Germinal center (tissue), 1 donor: ENCODE data around the gene IQCM.
"Not testable (repeated sequence)": the region's sequence is repeated elsewhere in the genome, so short reads cannot be mapped to it uniquely, and the experiment has no call there.

Experiments
- DNase-seq: peaks from one replicate; pipeline ENCODE4 v3.0.0; 2012; ENCODE audit warnings: mixed read lengths, low spot score

The IQCM gene

DNA sequence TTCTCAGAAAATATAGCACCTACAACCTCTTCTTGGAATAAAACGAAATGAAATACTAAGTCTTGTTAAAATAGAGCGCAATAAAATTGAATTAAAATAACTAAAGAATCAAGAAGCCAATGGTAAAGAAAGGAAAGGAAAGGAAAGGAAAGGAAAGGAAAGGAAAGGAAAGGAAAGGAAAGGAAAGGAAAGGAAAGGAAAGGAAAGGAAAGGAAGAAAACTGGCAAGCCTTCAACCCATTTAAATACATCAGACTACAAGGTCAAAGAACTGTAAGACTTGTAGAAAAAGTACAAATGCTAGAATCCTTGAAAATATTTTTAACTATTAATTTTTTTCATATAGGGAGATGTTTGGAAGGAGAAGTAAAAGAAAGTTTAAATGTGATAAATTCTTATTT lies 372.1 kb downstream of the IQCM start:
- no peak for DNase-seq

DNA sequence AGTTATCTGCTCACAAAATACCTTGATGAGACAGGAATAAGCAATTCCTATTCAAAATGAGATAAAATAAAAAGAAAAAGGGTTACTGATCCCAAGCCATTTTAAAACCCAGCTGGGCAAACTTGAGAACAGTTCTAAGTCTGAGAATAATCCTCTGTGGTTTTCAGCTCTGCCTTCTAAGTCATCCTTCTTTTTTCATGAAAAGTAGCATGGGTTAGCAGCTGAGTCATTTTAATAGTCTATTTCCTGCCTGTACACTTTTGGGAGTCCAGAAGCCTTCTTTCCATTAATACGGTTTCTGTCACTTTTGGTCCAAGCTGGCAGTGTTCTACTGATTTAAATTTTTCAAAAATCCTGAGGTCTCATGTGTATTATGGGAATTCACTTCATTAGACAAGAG lies 374.3 kb downstream of the IQCM start:
- no peak for DNase-seq

DNA sequence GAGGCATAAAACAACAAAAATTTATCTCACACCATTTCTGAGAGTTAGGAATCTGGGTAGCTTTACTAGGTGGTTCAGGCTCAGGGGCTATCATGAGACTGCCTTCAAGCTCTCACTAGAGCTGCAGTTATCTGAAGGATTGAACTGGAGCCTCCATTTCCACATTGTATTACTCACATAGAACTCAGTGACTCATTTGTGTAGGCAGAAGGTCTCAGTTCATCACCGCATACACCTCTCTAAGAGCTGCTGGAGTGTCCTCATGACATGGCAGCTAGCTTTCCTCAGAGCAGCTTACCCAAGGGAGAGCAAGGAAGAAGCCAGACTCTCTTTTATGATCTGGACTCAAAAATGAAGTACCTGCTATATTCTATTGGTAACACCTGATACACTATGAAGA lies 389.2 kb downstream of the IQCM start:
- DNase-seq, result no peak

DNA sequence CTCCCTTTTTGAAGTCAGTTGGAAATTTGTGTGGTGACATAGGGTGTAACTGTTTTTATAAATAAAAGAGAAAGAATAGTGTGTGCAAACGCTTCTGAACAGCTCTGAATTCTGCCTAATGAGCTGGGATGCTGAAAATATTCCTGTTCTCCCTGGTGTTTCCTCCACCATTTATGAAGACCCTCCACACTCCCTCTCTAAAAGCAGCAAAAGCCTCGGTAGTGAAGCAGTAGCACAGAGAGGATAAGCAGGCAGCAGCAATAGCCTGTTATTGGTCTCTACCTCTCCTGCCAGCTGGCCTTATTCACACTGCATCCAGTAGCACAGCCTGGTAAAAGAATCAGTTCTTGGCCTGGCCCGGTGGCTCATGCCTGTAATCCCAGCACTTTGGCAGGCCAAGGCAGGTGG lies 406.1 kb downstream of the IQCM start:
- no peak for DNase-seq

DNA sequence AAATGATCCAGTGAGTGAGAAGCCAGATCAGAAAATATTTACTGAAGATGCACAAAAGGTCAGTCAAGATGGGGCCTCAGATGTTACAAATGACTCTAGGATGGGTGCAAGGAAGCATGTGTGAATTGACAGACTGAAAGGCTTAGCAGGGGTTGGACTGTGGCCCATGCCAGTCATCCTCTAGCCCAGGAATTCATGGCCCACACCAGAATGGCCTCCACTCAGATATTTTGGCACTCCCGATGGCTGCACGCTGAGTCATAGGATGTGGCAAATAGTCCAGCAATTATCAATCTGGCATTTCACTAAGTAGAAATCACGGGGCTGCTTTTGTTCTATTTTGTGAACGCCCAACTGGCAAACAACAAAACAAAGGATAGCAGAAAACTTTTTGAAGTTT lies 406.5 kb downstream of the IQCM start:
- DNase-seq, result no peak

DNA sequence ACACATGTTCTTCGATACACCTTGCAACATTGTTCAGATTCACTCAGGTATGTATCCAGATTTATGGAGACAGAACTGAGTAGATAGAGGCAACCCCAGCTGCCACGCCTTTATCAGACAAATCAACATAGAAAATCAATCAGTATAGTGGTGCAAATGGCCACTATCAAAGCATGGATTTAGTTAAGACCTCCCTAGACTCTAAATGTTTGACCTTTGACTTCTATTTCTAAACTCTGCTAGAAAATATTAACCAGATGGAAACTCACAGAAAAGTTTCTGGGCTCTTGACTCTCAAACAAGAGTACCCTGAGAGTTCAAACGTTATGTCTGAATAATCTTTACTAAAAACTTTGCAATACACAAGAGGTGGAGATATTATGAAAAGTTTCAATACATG lies 411.5 kb downstream of the IQCM start:
- DNase-seq, result no peak

DNA sequence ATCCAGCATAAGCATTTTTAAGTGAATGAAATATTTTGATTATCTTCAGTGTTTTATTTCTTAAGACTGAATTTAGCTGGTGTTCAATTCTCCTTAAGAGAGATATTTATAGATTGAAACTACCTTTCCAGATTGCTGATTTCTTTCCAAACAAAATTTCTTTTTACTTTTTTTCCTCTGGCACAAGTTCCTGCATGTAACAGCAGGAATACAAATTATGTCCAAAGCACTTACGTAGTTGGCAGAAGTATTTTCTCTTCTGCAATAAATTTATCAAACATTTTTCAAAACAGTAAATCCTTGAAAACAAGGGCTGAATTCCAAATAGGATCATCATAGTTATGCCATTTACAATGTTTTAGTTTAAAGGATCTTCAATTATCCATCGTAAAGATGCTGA lies 412.6 kb downstream of the IQCM start:
- DNase-seq, result no peak

DNA sequence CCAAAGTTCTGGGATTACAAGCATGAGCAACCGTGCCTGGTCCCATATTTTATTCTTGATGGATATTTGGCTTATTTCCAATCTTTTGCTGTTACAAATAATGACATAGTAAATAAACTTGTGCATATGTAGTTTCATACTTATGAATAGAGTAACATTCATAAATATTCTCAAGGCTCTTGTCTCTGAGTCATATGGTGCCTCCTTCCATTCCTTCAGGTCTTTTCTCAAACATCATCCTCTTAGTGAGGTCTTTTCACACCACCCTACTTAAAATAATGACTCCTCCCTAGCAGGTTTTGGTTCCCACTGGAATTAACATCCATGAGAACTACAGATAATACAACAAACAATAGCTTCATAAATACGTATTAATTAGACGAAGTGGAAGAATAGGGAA lies 416.6 kb downstream of the IQCM start:
- no peak for DNase-seq

DNA sequence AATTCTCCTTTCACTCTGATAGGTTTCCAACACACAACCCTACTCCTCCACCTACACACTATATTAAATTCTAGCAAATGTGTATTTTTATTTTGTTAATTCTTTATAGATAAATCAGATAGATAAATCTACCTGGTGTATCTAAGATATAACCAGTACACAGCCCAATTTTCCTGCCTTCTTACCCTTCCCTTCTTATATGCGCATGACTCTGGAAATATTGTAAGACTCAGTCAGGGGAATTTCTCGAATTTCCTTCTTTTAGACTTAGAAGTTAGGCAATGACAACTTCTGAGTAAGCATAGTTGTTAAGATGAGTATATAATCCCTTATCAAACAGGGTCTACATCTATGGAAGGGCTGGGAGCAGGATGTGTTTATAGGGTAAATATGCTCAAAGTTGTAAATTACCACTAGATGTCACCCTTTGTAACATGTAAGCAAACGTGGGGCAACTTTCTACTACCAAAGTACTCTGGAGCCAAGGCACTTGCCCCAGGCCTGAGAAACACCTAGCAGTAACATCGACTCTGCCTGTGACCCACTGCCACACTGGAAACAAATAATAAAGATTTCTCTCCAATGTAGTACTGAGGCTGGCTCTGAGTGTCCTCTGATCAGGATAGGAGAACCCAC lies 444.7 kb downstream of the IQCM start:
- DNase-seq, result peak; percentile 2

DNA sequence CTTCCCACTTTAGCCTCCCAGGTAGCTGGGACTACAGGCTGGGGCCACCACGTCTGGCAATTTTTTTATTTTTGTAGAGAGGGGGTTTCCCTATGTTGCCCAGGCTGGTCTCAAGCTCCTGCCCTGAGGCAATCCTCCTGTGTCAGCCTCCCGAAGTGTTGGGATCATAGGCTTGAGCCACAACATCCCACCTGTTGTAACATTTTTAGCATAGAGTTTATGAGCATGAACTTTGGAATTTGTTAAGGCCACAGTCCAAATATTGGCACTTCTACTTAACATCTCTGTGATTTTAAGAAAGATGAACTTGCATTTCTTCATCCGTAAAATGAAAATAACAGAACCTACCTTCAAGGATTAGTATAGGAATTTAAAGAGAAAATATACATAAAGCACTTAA lies 445.6 kb downstream of the IQCM start:
- DNase-seq, result no peak

DNA sequence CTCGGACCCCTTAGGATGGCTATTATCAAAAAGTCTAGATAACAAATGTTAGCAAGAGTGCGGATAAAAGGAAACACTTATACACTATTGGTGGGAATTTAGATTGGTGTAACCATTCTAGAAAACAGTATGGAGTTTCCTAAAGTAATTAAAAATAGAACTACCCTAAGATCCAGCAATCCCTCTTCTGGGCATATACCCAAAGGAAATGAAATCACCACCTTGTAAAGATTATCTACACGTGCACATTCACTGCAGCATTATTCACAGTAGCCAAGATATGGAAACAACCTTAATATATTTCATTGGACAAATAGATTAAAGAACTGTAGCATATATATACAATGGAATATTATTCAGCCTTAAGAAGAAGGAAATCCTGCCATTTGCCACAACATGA lies 462.4 kb downstream of the IQCM start:
- DNase-seq, result no peak

DNA sequence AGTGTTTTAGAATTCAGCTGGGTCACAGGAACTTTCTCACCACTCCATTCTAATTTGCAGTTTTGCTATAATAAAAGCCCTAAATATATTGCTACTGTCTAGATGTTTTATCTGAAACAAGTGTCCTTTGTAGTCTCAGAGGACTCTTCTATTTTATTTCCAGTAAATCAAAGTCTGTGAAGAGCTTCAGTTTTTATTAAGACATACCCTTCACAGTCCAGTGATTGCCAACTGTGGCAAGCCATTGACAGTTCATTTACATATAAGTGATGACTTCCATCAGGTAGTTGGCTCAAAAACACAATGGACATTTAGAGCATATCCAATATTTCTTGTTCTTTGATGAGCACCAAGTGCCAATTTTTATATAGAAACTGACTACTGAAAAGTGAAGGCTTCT lies 466.1 kb downstream of the IQCM start:
- no peak for DNase-seq

DNA sequence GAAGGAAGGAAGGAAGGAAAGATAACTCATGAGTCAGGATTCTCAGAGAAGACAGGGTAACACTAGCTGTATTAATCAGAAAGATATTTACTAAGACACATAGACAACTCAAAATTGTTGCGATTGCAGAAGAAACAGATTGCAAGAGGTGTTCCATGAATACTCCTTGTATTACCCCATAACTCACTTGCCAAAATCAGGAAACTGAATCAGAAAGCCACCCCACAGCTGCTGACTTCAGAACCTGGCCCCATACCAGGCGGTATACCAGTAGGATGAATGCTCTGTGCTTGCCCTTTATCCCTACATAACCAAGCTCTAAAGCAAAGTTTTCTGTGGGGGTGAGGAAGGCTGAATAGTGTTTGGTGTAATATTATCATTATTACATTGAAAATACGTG lies 468.5 kb downstream of the IQCM start:
- DNase-seq, result no peak

DNA sequence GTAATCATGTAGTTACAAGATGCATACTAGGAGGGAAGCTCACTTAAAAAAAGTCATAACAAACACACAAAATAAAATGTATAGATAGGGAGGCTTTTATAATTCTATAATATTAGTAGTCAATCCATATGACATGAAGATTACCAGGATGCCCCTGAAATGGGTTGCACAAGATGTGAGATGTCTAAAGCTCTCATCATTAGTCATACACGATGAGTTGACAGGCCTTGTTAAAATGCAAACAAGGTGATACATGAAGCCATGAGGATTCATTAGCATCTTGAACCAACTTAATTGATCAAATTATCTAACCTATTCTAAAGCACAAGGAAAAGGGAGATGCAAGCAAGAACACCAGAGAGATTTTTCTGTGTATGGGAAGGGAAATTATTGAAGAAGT lies 470.2 kb downstream of the IQCM start:
- DNase-seq, result no peak

DNA sequence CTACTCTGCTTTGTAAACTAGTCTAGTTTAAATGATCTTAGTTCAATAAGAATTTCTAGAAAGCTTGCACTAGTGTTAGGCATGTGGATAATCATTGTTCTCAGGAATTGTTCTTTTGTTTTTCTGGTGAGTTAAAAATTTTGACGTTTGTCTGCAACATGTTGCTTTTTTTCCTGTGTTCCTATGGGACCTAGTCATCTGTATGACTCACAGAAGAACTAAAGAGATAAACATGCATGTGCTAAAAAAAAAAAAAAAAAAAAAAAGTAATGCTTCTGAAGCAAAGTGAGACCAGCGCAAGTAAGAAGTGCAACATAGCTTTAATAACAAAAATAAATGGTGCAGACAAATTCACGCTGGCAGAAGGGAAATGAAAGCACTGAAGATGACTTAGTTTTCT lies 471.2 kb downstream of the IQCM start:
- DNase-seq, result no peak

DNA sequence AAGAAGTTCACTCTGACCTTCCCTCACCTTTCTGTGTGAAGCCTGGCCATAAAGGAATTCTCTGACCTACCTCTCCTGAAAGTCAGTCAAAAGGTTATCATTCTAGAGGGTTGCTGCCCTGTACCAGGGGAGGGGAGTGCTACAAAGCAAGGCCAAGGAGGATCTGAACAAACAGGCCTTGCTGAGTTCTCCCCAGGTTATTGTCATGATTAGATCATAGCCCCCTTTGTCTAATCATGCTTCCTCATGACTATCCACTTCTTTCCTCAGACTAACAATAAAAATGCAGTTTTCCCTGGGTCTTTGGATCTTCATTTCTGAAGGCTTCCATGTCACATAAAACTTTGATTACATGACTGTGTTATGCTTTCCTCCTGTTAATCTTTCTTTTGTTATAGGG lies 472.0 kb downstream of the IQCM start:
- DNase-seq, result no peak

DNA sequence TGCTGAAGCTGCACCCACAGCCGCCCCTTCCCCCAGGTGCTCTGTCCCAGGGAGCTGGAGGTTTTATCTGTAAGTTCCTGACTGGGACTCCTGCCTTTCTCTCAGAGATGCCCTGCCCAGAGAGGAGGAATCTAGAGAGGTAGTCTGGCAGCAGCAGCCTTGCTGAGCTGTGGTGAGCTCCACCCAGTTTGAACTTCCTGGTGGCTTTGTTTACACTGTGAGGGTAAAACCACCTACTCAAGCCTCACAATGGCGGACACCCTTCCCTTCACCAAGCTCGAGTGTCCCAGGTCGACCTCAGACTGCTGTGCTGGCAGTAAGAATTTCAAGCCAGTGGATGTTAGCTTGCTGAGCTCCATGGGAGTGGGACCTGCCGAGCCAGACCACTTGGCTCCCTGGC lies 474.5 kb downstream of the IQCM start:
- DNase-seq, result not testable (repeated sequence)

DNA sequence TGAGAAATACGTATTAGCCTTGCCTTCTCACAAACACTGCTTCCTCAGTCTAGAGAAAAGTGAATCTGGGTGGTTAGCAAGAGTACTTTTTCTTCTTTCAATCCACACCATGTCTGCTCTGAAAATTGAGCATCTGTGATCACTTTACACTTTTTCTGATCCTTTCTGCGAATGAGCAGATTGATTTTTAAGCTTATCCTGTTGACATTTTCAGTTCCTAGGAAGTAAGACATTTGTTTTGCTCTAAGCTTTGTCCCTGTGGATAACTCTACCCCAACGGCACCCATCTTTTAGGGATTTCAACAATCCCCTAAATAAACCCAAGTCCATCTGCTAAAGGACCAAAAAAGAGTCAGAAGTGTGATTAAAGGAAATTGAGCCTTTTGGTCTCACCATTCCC lies 487.5 kb downstream of the IQCM start:
- DNase-seq, result no peak

DNA sequence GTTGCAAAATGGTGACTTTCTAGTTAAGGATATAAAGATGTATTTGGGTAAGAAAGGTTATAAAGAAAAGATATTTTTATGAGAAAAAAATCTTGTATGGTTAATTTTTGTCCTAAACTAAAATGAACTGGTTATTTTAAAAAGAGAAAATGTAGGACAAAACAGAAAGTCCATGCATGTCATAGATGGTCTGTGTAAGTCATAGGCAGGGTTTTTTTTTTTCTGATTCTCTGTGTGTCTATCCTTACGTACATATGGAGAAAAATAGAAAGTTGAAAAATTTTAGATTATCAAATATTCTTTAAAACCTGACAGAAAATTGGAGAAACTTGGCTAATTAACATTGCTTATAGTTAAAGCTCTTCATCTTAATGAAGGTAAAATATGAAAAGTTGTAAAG lies 493.4 kb downstream of the IQCM start:
- DNase-seq, result no peak

DNA sequence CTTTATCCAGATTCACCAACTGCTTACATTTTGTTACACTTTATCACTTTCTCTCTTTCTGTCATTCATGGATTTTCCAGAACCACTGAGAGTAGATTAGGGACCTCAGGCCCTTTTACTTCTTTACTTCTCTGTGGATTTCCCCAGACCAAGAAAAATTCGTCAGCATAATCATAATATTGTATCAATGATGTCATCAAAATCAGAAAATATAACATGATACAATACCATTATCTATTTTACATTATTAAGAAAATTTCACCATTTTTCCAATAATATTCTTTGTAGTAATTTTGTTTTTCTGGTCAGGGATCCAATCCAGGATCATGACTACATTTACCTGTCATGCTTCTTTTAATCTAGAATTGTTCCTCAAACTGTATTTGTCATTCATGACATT lies 494.2 kb downstream of the IQCM start:
- no peak for DNase-seq

DNA sequence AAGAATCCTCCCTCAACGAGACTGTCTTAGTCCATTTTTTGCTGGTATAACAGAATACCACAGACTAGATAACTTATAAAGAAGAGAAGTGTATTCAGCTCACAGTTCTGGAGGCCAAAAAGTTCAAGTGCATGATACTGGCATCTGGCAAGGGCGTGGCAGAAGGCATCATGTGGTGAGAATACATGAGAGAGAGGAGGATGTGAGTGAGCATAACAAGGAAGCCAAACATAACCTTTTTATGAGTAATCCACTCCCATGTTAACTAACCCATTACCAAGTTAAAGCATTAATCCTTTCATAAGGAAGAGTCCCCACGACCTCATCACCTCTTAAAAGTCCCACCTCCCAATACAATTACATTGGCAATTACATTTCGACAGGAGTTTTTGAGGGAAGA lies 504.6 kb downstream of the IQCM start:
- DNase-seq, result no peak

DNA sequence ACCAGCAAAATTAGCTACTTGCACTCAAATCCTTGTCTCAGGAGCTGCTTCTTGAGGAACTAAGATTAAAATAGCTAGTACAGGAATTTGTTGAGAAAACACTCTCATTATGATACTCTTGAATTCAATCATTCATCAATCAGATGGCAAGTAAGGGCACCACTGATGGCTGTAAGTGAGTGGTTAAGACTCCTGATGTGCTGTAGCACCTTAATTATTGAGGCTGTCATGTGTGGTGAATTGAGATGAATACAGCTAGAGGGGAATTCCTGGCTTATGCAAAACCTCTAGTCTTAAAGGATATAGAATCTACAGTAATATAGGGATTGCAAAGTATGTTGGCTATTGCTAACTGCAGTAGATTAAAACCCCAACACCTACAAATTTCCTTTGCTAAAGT lies 509.1 kb downstream of the IQCM start:
- no peak for DNase-seq
